ENCODE results near the gene KCNJ9.

DNA sequence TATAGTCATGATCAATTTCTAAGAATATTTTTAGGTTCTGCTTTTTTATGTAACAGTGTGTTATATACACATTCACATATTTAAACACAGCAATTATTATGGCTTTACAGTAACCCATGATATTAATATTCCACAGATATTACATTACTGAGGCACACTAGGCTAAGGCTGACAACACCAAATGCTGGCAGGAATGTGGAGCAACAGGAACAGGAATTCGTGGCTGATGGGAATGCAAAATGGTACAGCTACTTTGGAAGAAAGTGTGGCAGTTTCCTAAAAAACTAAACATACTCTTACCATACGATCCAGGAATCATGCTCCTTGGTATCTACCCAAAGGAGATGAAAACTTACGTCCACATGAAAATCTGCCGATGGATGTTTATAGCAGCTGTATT lies 1.9 kb upstream of the KCNJ9 start:
- TF ChIP-seq, protein P1, sequence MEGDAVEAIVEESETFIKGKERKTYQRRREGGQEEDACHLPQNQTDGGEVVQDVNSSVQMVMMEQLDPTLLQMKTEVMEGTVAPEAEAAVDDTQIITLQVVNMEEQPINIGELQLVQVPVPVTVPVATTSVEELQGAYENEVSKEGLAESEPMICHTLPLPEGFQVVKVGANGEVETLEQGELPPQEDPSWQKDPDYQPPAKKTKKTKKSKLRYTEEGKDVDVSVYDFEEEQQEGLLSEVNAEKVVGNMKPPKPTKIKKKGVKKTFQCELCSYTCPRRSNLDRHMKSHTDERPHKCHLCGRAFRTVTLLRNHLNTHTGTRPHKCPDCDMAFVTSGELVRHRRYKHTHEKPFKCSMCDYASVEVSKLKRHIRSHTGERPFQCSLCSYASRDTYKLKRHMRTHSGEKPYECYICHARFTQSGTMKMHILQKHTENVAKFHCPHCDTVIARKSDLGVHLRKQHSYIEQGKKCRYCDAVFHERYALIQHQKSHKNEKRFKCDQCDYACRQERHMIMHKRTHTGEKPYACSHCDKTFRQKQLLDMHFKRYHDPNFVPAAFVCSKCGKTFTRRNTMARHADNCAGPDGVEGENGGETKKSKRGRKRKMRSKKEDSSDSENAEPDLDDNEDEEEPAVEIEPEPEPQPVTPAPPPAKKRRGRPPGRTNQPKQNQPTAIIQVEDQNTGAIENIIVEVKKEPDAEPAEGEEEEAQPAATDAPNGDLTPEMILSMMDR (IDR thresholded peaks at IDR 0.05), result no peak
- no peak for TF ChIP-seq EZH2 (IDR thresholded peaks at IDR 0.05; ENCODE audit: borderline replicate concordance, insufficient read depth, low read depth, low read length, poor library complexity, severe bottlenecking)
